HG02610 (cell line): ENCODE measurements around the gene CFAP61.

Experiments used
- ATAC-seq: cut with Tn5 transposase; IDR thresholded peaks from one replicate; pipeline ENCODE4 v1.9.1; 2021; ENCODE audit warnings: mild to moderate bottlenecking, moderate library complexity; ENCODE audit not compliant: unreplicated experiment

The CFAP61 gene

GRCh38 chr20:20265210-20265609, 212.9 kb downstream of the CFAP61 start:
- ATAC-seq: no peak

- no peak for ATAC-seq
Measured at GRCh38 chr20:20266552-20266951, 214.2 kb downstream of the CFAP61 start.

- ATAC-seq: no peak
Measured at GRCh38 chr20:20267685-20268370, 215.5 kb downstream of the CFAP61 start.

- ATAC-seq: no peak
Measured at GRCh38 chr20:20271271-20271670, 218.9 kb downstream of the CFAP61 start.

- no peak for ATAC-seq
Measured at GRCh38 chr20:20272686-20273085, 220.4 kb downstream of the CFAP61 start.

- ATAC-seq: no peak
Measured at GRCh38 chr20:20273286-20273685, 221.0 kb downstream of the CFAP61 start.

GRCh38 chr20:20274821-20275220, 222.5 kb downstream of the CFAP61 start:
- ATAC-seq: no peak

GRCh38 chr20:20275636-20276035, 223.3 kb downstream of the CFAP61 start:
- no peak for ATAC-seq

- no peak for ATAC-seq
Measured at GRCh38 chr20:20276811-20277530, 224.6 kb downstream of the CFAP61 start.

- ATAC-seq: no peak
Measured at GRCh38 chr20:20277894-20278335, 225.6 kb downstream of the CFAP61 start.

GRCh38 chr20:20286061-20286460, 233.7 kb downstream of the CFAP61 start:
- ATAC-seq: no peak

- ATAC-seq: no peak
Measured at GRCh38 chr20:20289331-20289730, 237.0 kb downstream of the CFAP61 start.

- no peak for ATAC-seq
Measured at GRCh38 chr20:20292472-20292871, 240.1 kb downstream of the CFAP61 start.

- no peak for ATAC-seq
Measured at GRCh38 chr20:20293141-20293540, 240.8 kb downstream of the CFAP61 start.

GRCh38 chr20:20293691-20294385, 241.5 kb downstream of the CFAP61 start:
- ATAC-seq: no peak

GRCh38 chr20:20295621-20296498, 243.5 kb downstream of the CFAP61 start:
- no peak for ATAC-seq

- ATAC-seq: no peak
Measured at GRCh38 chr20:20297181-20297580, 244.8 kb downstream of the CFAP61 start.

GRCh38 chr20:20297752-20298151, 245.4 kb downstream of the CFAP61 start:
- no peak for ATAC-seq

- ATAC-seq: no peak
Measured at GRCh38 chr20:20299904-20300303, 247.6 kb downstream of the CFAP61 start.

- ATAC-seq: no peak
Measured at GRCh38 chr20:20303320-20303719, 251.0 kb downstream of the CFAP61 start.

GRCh38 chr20:20303742-20304141, 251.4 kb downstream of the CFAP61 start:
- ATAC-seq: no peak
